Testis (tissue), 2 donors: Measurements from ENCODE around the gene FOXP4.
A peak's percentile ranks its signal among the peaks of the same experiment; 100 is the strongest.

Experiments
- CTCF ChIP-seq, 3 experiments: fragments of 450-650 bp in 2 of 3; fragments of 200-600 bp in 1 of 3; sonication (generic) in 1 of 3; IDR thresholded peaks; one replicate each; pipeline ENCODE4 v1.5.1; 2016 to 2019; ENCODE audit warnings: antibody characterized with exemption in 3 of 3, mild to moderate bottlenecking in 2 of 3, moderate library complexity in 1 of 3
- POLR2A ChIP-seq: fragments of 450-650 bp; IDR thresholded peaks from one replicate; pipeline ENCODE4 v1.6.1; 2017; ENCODE audit warnings: antibody characterized with exemption, mild to moderate bottlenecking, moderate library complexity

GRCh38 chr6:41591859-41592502 is 45.8 kb downstream of the FOXP4 start:
- TF ChIP-seq CTCF (IDR thresholded peaks at IDR 0.05) (peak; percentile 94 to 98 (median 94)), POLR2A (no peak)
